Measurements from ENCODE around the gene PPIF.

GRCh38 chr10:79321951-79322350 is 25.3 kb upstream of the PPIF start:
- TF ChIP-seq, protein P1, sequence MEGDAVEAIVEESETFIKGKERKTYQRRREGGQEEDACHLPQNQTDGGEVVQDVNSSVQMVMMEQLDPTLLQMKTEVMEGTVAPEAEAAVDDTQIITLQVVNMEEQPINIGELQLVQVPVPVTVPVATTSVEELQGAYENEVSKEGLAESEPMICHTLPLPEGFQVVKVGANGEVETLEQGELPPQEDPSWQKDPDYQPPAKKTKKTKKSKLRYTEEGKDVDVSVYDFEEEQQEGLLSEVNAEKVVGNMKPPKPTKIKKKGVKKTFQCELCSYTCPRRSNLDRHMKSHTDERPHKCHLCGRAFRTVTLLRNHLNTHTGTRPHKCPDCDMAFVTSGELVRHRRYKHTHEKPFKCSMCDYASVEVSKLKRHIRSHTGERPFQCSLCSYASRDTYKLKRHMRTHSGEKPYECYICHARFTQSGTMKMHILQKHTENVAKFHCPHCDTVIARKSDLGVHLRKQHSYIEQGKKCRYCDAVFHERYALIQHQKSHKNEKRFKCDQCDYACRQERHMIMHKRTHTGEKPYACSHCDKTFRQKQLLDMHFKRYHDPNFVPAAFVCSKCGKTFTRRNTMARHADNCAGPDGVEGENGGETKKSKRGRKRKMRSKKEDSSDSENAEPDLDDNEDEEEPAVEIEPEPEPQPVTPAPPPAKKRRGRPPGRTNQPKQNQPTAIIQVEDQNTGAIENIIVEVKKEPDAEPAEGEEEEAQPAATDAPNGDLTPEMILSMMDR (IDR thresholded peaks at IDR 0.05): no peak
- no peak for TF ChIP-seq POLR2AphosphoS5 (IDR thresholded peaks at IDR 0.05)
